HCT116 (cell line): ENCODE measurements around the gene CYBRD1. TPM values are rescaled to one million over a fixed set of nuclear protein-coding genes. Genes with fewer than 3 reads are reported as not detected.

Source experiments
- CBX3 ChIP-seq: IDR thresholded peaks from 2 replicates; pipeline ENCODE4 v1.6.1; 2012; ENCODE audit warnings: low read depth
- CEBPB ChIP-seq: IDR thresholded peaks from 2 replicates; pipeline ENCODE4 v1.6.1; 2012; ENCODE audit warnings: low read depth
- CTCF ChIP-seq, 3 experiments: fragments of 200-600 bp in 1 of 3; sonication (generic) in 1 of 3; IDR thresholded peaks in 2 of 3; conservative IDR thresholded peaks in 1 of 3; 2 replicates each; pipeline ENCODE4 v1.5.1; 2012 to 2017; ENCODE audit warnings: low read depth in 2 of 3, low read length in 2 of 3, antibody characterized with exemption in 1 of 3, borderline replicate concordance in 1 of 3, control low read depth in 1 of 3, mild to moderate bottlenecking in 1 of 3, mixed read lengths in 1 of 3, mixed run types in 1 of 3, moderate library complexity in 1 of 3; ENCODE audit not compliant: insufficient read depth in 1 of 3
- ELF1 ChIP-seq: IDR thresholded peaks from 2 replicates; pipeline ENCODE4 v1.6.1; 2012; ENCODE audit warnings: low read depth, borderline replicate concordance
- JUND ChIP-seq: IDR thresholded peaks from 2 replicates; pipeline ENCODE4 v1.6.1; 2012
- POLR2AphosphoS5 ChIP-seq: IDR thresholded peaks from 2 replicates; pipeline ENCODE4 v1.6.1; 2011; ENCODE audit warnings: mild to moderate bottlenecking, low read depth, low read length, moderate library complexity
- REST ChIP-seq: IDR thresholded peaks from 2 replicates; pipeline ENCODE4 v1.6.1; 2012; ENCODE audit warnings: low read depth
- SIN3A ChIP-seq: IDR thresholded peaks from 2 replicates; pipeline ENCODE4 v1.6.1; 2012; ENCODE audit warnings: low read depth
- SP1 ChIP-seq: IDR thresholded peaks from 2 replicates; pipeline ENCODE4 v1.6.1; 2012; ENCODE audit warnings: low read depth
- TCF7L2 ChIP-seq: IDR thresholded peaks from 2 replicates; pipeline ENCODE4 v1.7.0; 2011; ENCODE audit warnings: borderline replicate concordance, inconsistent platforms; ENCODE audit not compliant: insufficient read depth, insufficient read length; ENCODE audit errors: extremely low read depth
- total RNA-seq: library from RNA; stranded (reverse); gene quantifications from one replicate; pipeline ENCODE4 v1.2.1, GENCODE V29; 2021; ENCODE audit not compliant: unreplicated experiment

CYBRD1 gene
- total RNA-seq, 1 experiment from 2014 or later, result 14.9 TPM

- TF ChIP-seq CTCF (IDR thresholded peaks at IDR 0.05 in 2 of 3, conservative IDR thresholded peaks at IDR 0.05 in 1 of 3; ENCODE audit: borderline replicate concordance in 1 of 3, insufficient read depth in 1 of 3, low read depth in 2 of 3, low read length in 2 of 3) (no peak), REST (no peak), POLR2AphosphoS5 (no peak), CEBPB (no peak), CBX3 (no peak), SIN3A (no peak), ELF1 (no peak), JUND (no peak), TCF7L2 (no peak), SP1 (no peak)
These were observed 31.6 kb downstream of the CYBRD1 start (continued) for GRCh38 chr2:171553858-171554257.
